Measurements from ENCODE around the gene MCEMP1.
A peak's percentile ranks its signal among the peaks of the same experiment; 100 is the strongest.

Gene MCEMP1

GRCh38 chr19:7697721-7698287, 20.9 kb downstream of the MCEMP1 start:
- Histone ChIP-seq H4K20me1 (peaks cover 0 to 13% (median 0%) of the 10 kb centered on the region in 11 experiments; a peak in 3 of 22 replicates), H3K4me2 (peak overlapping the region in 2 of 11 experiments; percentile 91 to 93; a peak in 4 of 22 replicates), H3K27me3 (peaks cover 0 to 9% (median 0%) of the 10 kb centered on the region in 11 experiments; a peak in 3 of 22 replicates), H3K36me3 (no peaks in the 10 kb centered on the region), H3K27ac (no peak overlapping the region), H3K4me1 (peaks cover 43 to 82% (median 57%) of the 10 kb centered on the region in 10 experiments), H3K4me3 (peak overlapping the region in 2 of 10 experiments; percentile 39 to 50; a peak in 3 of 20 replicates), H3K9ac (no peak overlapping the region), H3K9me3 (replicated peaks in 1 of 11) (peaks cover 0 to 2% (median 0%) of the 10 kb centered on the region in 11 experiments; a peak in 2 of 22 replicates)
- no peak for TF ChIP-seq Cebpa-rat (IDR thresholded peaks at IDR 0.05)

- TF ChIP-seq Cebpa-rat (IDR thresholded peaks at IDR 0.05), result no peak
- Histone ChIP-seq H3K4me3 (peak overlapping the region in 3 of 10 experiments; percentile 36 to 50 (median 39); a peak in 5 of 20 replicates), H3K9ac (peak overlapping the region in 2 of 11 experiments; percentile 63 to 70; a peak in 3 of 22 replicates)
Measured at GRCh38 chr19:7698583-7698982, 21.7 kb downstream of the MCEMP1 start.

GRCh38 chr19:7699003-7699402, 22.1 kb downstream of the MCEMP1 start:
- no peaks in the 10 kb centered on the region for H3K36me3 ChIP-seq
- H4K20me1 ChIP-seq, result peaks cover 0 to 13% (median 0%) of the 10 kb centered on the region in 11 experiments; a peak in 3 of 22 replicates
- H3K4me3 ChIP-seq, result peak overlapping the region in 3 of 10 experiments; percentile 36 to 50 (median 39); a peak in 6 of 20 replicates
- peak overlapping the region in 9 of 11 experiments; percentile 1 to 93 (median 37); a peak in 13 of 22 replicates for H3K4me2 ChIP-seq
- peak overlapping the region in 3 of 11 experiments; percentile 4 to 44 (median 42); a peak in 3 of 22 replicates for H3K27ac ChIP-seq
- H3K27me3 ChIP-seq, result peaks cover 0 to 5% (median 0%) of the 10 kb centered on the region in 11 experiments; a peak in 3 of 22 replicates
- peak overlapping the region in 3 of 11 experiments; percentile 1 to 70 (median 63); a peak in 4 of 22 replicates for H3K9ac ChIP-seq
- H3K4me1 ChIP-seq, result peaks cover 41 to 89% (median 62%) of the 10 kb centered on the region in 10 experiments
- no peak for TF ChIP-seq Cebpa-rat (IDR thresholded peaks at IDR 0.05)
- H3K9me3 ChIP-seq (replicated peaks in 1 of 11), result no peaks in the 10 kb centered on the region

More at GRCh38 chr19:7698583-7698982, 21.7 kb downstream of the MCEMP1 start:
- Histone ChIP-seq H4K20me1 (peaks cover 0 to 13% (median 0%) of the 10 kb centered on the region in 11 experiments; a peak in 3 of 22 replicates), H3K4me1 (peaks cover 45 to 86% (median 62%) of the 10 kb centered on the region in 10 experiments), H3K9me3 (replicated peaks in 1 of 11) (no peaks in the 10 kb centered on the region), H3K27me3 (peaks cover 0 to 5% (median 0%) of the 10 kb centered on the region in 11 experiments; a peak in 3 of 22 replicates), H3K4me2 (peak overlapping the region in 5 of 11 experiments; percentile 37 to 93 (median 68); a peak in 8 of 22 replicates), H3K27ac (peak overlapping the region in 2 of 11 experiments; percentile 42 to 44; a peak in 2 of 22 replicates), H3K36me3 (no peaks in the 10 kb centered on the region)

- no peak for TF ChIP-seq Cebpa-rat (IDR thresholded peaks at IDR 0.05)
- peaks cover 0 to 7% (median 0%) of the 10 kb centered on the region in 11 experiments; a peak in 3 of 22 replicates for H4K20me1 ChIP-seq
- H3K9ac ChIP-seq, result peak overlapping the region in 3 of 11 experiments; percentile 1 to 70 (median 63); a peak in 3 of 22 replicates
- peaks cover 0 to 5% (median 0%) of the 10 kb centered on the region in 11 experiments; a peak in 3 of 22 replicates for H3K27me3 ChIP-seq
- peaks cover 39 to 89% (median 61%) of the 10 kb centered on the region in 10 experiments for H3K4me1 ChIP-seq
- H3K27ac ChIP-seq, result peak overlapping the region in 3 of 11 experiments; percentile 4 to 44 (median 42); a peak in 5 of 22 replicates
- H3K36me3 ChIP-seq, result no peaks in the 10 kb centered on the region
- H3K4me2 ChIP-seq, result peak overlapping the region in 10 of 11 experiments; percentile 0 to 93 (median 32); a peak in 14 of 22 replicates
- no peaks in the 10 kb centered on the region for H3K9me3 ChIP-seq (replicated peaks in 1 of 11)
- peak overlapping the region in 2 of 10 experiments; percentile 39 to 50; a peak in 3 of 20 replicates for H3K4me3 ChIP-seq
Measured at GRCh38 chr19:7699417-7700401, 22.8 kb downstream of the MCEMP1 start.

- no peak for TF ChIP-seq Cebpa-rat (IDR thresholded peaks at IDR 0.05)
- H3K9me3 ChIP-seq (replicated peaks in 1 of 11), result no peaks in the 10 kb centered on the region
- peak overlapping the region in 5 of 11 experiments; percentile 1 to 73 (median 23); a peak in 10 of 22 replicates for H3K27ac ChIP-seq
- no peaks in the 10 kb centered on the region for H4K20me1 ChIP-seq
- peaks cover 39 to 89% (median 62%) of the 10 kb centered on the region in 10 experiments for H3K4me1 ChIP-seq
- H3K27me3 ChIP-seq, result peaks cover 0 to 5% (median 0%) of the 10 kb centered on the region in 11 experiments; a peak in 3 of 22 replicates
- no peak overlapping the region for H3K9ac ChIP-seq
- no peaks in the 10 kb centered on the region for H3K36me3 ChIP-seq
- peak overlapping the region in 8 of 11 experiments; percentile 4 to 93 (median 32); a peak in 10 of 22 replicates for H3K4me2 ChIP-seq
- no peak overlapping the region for H3K4me3 ChIP-seq
Measured at GRCh38 chr19:7701049-7701653, 24.3 kb downstream of the MCEMP1 start.

- no peak for TF ChIP-seq Cebpa-rat (IDR thresholded peaks at IDR 0.05)
- Histone ChIP-seq H3K4me3 (no peak within 1 kb of the TSS), H3K4me2 (peak within 1 kb of the TSS; percentile 43 to 93 (median 62)), H4K20me1 (no peaks in the 10 kb centered on the region), H3K27ac (peak within 1 kb of the TSS; percentile 33 to 90 (median 73); a peak in 21 of 22 replicates), H3K27me3 (peaks cover 0 to 5% (median 0%) of the 10 kb centered on the region in 11 experiments; a peak in 3 of 22 replicates), H3K36me3 (no peaks in the 10 kb centered on the region), H3K4me1 (peaks cover 45 to 94% (median 68%) of the 10 kb centered on the region in 10 experiments), H3K9ac (peak within 1 kb of the TSS in 10 of 11 experiments; percentile 32 to 64 (median 48); a peak in 14 of 22 replicates), H3K9me3 (replicated peaks in 1 of 11) (no peaks in the 10 kb centered on the region)
Measured at GRCh38 chr19:7701654-7702457, 25.0 kb downstream of the MCEMP1 start, which contains the start of gene FCER2. Gene FCER2 (minus strand): TSS chr19:7702131. CDS start chr19:7699760, 2,371 bp downstream.

GRCh38 chr19:7703332-7703731, 26.4 kb downstream of the MCEMP1 start:
- Histone ChIP-seq H3K9ac (peak overlapping the region in 4 of 11 experiments; percentile 8 to 41 (median 28); a peak in 4 of 22 replicates), H3K4me1 (peaks cover 60 to 97% (median 82%) of the 10 kb centered on the region in 10 experiments), H4K20me1 (no peaks in the 10 kb centered on the region), H3K9me3 (replicated peaks in 1 of 11) (no peaks in the 10 kb centered on the region), H3K4me2 (peak overlapping the region in 7 of 11 experiments; percentile 4 to 89 (median 84); a peak in 11 of 22 replicates), H3K4me3 (no peak overlapping the region), H3K36me3 (no peaks in the 10 kb centered on the region), H3K27me3 (peaks cover 0 to 5% (median 0%) of the 10 kb centered on the region in 11 experiments; a peak in 2 of 22 replicates), H3K27ac (peak overlapping the region in 9 of 11 experiments; percentile 22 to 90 (median 83); a peak in 16 of 22 replicates)
- no peak for TF ChIP-seq Cebpa-rat (IDR thresholded peaks at IDR 0.05)

Measured in BLaER1 treated with 17β-estradiol and CSF1 and Interleukin-3, amounts not matched to agents 10 nM and 100 nM (cell line).